HG02588 (cell line): ENCODE measurements around the gene GAPVD1.

Experiments
- ATAC-seq: cut with Tn5 transposase; IDR thresholded peaks from one replicate; pipeline ENCODE4 v1.9.1; 2021; ENCODE audit warnings: mild to moderate bottlenecking, moderate library complexity; ENCODE audit not compliant: unreplicated experiment

The GAPVD1 gene

GRCh38 chr9:125400725-125401716 is 139.4 kb downstream of the GAPVD1 start:
- no peak for ATAC-seq

- no peak for ATAC-seq
These were observed 143.1 kb downstream of the GAPVD1 start for GRCh38 chr9:125404733-125405132.

GRCh38 chr9:125405938-125406809 is 144.5 kb downstream of the GAPVD1 start:
- no peak for ATAC-seq

- ATAC-seq = no peak
These were observed 145.1 kb downstream of the GAPVD1 start for GRCh38 chr9:125406810-125407087.

- ATAC-seq = peak; percentile 15
These were observed 145.9 kb downstream of the GAPVD1 start for GRCh38 chr9:125407432-125407973.

- ATAC-seq = peak; percentile 60
These were observed 146.6 kb downstream of the GAPVD1 start for GRCh38 chr9:125407974-125408900.

GRCh38 chr9:125409217-125409636 is 147.6 kb downstream of the GAPVD1 start:
- no peak for ATAC-seq

GRCh38 chr9:125409637-125410521 is 148.3 kb downstream of the GAPVD1 start:
- ATAC-seq = no peak

- ATAC-seq = no peak
These were observed 148.9 kb downstream of the GAPVD1 start for GRCh38 chr9:125410522-125410894.

- no peak for ATAC-seq
These were observed 149.6 kb downstream of the GAPVD1 start for GRCh38 chr9:125411171-125411756.

- ATAC-seq = no peak
These were observed 150.5 kb downstream of the GAPVD1 start for GRCh38 chr9:125412166-125412565.

GRCh38 chr9:125413579-125413978 is 152.0 kb downstream of the GAPVD1 start:
- no peak for ATAC-seq

GRCh38 chr9:125415583-125416460 is 154.2 kb downstream of the GAPVD1 start:
- ATAC-seq = no peak

- ATAC-seq = no peak
These were observed 154.9 kb downstream of the GAPVD1 start for GRCh38 chr9:125416517-125416916.
